Activated T-helper 1 cell treated with anti-CD3 and anti-CD28 coated beads, Interleukin-2, amount 50 U/mL, for 16 hours (primary cell): ENCODE results near the gene CLIC3.

Experiments used
- DNase-seq, 2 donors: peaks; one replicate each; pipeline ENCODE4 v3.0.0-alpha.2; 2020; ENCODE audit warnings: low read depth in 1 of 2, low spot score in 1 of 2

Gene CLIC3

DNA sequence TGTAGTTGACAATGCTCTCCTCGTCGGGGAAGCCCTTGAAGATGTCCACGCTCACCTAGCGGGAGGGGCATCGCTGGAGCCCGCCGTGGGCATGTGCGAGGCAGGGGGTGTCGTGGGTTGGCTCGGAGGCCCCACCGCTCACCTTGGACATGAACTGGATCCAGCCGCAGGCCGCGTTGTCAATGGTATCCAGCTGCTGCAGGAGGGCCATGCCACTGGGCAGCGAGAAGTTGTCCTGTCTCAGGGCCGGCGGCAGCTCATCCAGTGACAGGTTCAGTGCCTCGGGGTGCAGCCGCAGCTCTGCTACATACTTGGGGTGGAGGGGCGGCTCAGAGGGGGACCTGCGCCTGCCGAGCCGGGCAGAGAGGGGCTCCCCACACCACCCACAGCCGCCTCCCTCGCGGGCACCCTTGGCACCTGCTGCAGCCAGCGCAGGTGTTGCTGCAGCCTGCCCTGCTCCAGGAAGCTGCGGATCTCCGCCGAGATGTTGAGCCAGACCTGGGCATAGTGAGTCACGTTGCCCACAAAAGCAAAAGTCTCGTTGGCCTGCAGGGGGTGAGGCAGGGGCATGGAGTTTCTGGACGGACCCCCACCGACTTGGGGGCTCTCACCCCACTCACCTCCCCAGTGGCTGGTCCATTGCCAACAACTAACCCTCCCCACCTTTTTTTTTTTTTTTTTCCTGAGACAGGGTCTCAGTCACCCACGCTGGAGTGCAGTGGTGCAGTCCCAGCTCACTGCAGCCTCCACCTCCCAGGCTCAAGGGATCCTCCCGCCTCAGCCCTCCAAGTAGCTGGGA, 22.6 kb upstream of the CLIC3 start:
- no peak for DNase-seq

DNA sequence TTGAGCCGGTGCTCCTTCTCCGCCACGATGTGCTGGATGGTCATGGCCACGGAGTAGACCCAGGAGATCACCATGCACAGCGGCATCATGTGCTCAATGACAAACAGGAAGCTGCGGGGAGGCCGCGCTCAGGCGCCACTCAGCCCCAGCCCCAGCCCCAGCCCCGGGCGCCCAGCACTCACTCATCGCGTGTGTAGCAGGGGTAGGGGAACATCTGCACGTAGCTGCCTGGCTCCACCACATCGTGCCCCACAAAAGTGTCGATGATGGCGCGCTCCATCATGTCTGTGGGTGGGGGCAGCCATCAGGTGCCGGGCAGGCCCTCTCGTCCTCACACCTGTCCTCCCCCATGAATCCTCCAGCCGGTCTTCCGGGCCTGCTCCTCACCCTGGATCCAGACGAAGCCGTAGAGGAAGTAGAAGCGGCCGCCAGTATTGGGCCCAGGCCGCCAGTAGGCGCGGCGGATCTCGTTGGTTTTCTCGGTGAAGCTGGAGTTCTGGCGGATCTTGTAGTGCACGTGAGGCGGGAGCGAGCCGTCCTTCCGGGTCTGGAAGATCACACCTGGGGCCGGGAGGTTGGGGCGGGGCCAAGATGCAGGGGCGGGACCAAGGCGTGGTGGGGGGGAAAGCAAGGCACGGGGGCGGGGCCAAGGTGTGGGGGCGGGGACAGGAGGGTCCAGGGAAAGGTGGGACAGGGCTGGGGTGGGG, 21.6 kb upstream of the CLIC3 start:
- no peak for DNase-seq

GRCh38 chr9:137017071-137017470, 20.7 kb upstream of the CLIC3 start:
- DNase-seq, result no peak

GRCh38 chr9:137016436-137016835, 20.1 kb upstream of the CLIC3 start:
- DNase-seq, result no peak

GRCh38 chr9:137015976-137016375, 19.6 kb upstream of the CLIC3 start:
- no peak for DNase-seq

DNA sequence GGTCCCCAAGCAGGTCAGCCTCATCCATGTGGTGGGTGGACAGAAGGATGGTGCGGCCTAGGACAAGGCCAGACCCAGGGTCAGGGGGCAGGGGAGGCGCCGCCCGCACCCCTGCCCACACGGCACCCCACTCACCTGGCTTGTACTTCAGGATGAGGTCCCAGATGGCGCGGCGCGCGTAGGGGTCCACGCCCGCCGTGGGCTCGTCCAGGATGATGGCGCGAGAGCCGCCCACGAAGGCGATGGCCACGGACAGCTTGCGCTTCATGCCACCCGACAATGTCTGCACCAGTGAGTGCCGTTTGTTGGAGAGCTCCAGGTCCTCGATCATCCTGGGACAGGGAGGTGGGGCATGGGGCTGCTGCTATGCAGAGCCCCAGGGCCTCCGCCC, 19.2 kb upstream of the CLIC3 start:
- DNase-seq, result no peak

GRCh38 chr9:137014776-137015539, 18.6 kb upstream of the CLIC3 start:
- no peak for DNase-seq

DNA sequence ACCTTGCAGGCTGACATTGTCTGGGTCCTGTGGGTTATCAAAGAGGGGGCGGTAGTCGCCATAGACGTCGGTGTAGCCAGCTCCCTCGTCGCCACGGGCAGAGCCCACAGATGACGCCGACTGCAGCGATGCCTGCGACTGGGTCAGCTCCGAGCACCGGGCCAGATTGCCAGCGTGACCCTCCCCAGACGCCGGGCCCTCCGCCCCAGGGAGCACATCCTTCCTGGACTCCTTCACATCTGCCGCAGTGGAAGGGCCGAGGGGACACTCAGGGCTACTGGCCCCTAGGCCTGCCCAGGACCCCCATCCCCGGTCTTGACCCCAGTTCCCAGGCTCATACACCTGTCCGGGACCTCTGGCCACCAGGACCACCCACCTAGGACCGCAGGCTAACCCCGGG, 17.8 kb upstream of the CLIC3 start:
- no peak for DNase-seq

DNA sequence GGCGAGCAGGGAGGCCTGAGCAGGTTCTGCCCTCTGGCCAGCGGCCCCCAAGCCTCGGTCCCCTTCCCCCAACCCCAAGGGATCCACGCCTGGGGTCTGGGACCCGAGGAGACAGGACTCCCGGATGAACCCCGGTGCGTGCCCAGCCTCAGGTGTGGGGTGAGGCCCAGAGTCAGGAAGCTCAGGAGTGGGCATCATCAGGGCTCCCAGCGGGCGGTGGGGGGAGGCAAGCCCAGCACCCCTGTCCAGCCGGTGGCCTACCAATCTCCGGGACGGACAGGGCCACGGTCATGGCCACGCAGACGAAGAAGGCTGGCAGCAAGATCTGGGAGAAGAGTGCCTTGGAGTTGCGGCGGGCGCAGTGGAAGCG, 17.2 kb upstream of the CLIC3 start:
- no peak for DNase-seq

GRCh38 chr9:137012694-137013570, 16.6 kb upstream of the CLIC3 start:
- no peak for DNase-seq

DNA sequence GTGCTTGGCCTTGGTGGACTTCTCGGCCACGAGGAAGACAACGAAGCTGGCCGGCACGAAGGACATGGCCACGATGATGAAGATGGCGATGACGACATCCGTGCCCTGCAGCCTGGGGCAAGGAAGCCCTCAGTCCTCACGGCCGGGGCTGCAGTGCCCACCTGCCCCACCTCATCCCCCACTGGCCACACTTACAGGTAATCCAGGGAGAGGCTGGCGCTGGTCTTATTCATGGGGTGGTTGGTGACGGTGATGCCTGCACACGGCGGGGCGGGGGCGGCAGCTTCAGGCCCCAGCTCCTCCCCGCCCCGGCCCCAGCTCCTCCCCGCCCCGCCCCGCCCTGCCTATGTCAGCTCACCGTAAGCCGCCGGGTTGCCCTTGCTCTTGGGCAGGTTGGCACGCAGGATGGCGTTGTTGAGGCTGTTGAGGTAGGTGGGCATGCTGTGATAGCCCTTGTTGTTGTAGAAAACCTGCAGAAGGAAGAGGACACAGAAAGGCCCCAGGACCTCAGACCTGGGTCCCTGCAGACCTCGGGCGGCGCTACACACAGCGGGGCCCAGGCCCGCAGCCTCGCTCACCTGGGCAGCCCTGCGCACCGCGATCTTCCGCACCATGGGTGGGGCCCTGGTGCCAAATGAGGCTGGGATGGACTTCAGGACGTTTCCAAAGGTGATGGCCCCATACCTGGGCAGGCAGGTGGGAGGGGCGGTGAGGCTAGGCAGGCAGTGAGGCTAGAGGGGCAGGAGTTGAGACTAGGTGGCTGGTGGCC, 15.7 kb upstream of the CLIC3 start:
- DNase-seq, result no peak

DNA sequence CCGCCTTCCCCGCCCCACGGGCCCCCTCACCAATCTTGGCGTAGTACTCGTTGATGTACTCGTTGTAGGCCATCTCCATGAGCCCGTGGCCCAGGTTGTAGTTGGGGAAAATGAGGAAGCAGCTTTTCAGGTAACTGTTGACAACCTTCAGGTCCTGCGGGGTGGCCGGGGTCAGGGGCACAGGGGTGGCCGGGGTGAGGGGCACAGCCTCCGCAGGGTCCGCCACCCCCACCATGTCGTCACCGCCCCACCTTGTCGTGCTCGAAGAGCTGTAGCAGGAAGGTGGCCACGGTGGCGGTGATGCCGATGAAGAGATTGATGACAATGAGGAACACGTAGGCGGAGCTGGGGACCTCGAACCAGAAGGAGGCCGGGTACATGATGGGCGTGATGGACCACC, 14.8 kb upstream of the CLIC3 start:
- DNase-seq, result no peak

GRCh38 chr9:137009938-137010732, 13.8 kb upstream of the CLIC3 start:
- DNase-seq, result no peak

- DNase-seq, result no peak
These were observed 12.8 kb upstream of the CLIC3 start for GRCh38 chr9:137009217-137009616.

DNA sequence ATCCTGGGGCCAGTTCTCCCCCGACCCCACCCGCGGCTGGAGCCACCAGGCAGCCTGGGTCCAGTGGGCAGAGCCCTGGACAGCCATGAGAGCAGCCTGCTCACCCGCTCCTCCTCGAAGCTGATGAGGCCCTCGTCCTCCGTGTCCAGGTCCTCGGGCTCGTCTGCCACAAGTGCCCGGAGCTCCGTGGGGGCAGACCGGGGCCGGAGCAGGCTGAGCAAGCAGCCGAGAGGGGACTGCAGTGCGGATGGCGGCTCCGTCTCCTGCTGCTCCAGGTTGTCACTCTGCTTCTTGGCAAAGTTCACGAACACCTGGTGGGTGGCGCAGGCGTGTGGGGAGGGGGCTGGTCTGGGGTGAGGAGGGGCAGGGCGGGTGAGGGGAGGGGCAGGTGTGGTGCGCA, 11.9 kb upstream of the CLIC3 start:
- DNase-seq, result no peak

GRCh38 chr9:137007816-137008270, 11.5 kb upstream of the CLIC3 start:
- DNase-seq, result no peak

- no peak for DNase-seq
These were observed 10.9 kb upstream of the CLIC3 start for GRCh38 chr9:137007108-137007815.

GRCh38 chr9:137006116-137007003, 10.0 kb upstream of the CLIC3 start:
- DNase-seq, result no peak
